ENCODE results near the gene MYH7B.

DNA sequence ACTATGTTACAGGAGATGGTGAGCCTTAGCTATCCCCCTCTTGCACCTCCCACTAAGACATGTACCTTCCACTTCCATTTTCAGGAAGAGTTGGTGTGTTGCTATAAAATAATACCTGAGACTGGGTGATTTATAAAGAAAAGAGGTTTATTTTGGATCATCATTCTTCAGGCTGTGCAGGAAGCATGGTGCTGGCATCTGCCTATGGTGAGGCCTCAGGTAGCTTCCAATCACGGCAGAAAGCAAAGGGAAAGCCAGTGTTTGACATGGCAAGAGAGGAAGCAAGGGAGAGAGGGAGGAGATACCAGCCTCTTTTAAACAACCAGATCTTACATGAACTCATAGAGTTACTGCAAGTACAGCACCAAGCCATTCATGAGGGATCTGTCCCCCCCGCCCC, 32.3 kb upstream of the MYH7B start:
- TF ChIP-seq, protein P1, sequence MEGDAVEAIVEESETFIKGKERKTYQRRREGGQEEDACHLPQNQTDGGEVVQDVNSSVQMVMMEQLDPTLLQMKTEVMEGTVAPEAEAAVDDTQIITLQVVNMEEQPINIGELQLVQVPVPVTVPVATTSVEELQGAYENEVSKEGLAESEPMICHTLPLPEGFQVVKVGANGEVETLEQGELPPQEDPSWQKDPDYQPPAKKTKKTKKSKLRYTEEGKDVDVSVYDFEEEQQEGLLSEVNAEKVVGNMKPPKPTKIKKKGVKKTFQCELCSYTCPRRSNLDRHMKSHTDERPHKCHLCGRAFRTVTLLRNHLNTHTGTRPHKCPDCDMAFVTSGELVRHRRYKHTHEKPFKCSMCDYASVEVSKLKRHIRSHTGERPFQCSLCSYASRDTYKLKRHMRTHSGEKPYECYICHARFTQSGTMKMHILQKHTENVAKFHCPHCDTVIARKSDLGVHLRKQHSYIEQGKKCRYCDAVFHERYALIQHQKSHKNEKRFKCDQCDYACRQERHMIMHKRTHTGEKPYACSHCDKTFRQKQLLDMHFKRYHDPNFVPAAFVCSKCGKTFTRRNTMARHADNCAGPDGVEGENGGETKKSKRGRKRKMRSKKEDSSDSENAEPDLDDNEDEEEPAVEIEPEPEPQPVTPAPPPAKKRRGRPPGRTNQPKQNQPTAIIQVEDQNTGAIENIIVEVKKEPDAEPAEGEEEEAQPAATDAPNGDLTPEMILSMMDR (IDR thresholded peaks at IDR 0.05) = no peak
- no peak for TF ChIP-seq ZFX (IDR thresholded peaks at IDR 0.05; ENCODE audit: borderline replicate concordance)
